ENCODE data around the gene RHO.
"Not testable (repeated sequence)": the region's sequence is repeated elsewhere in the genome, so short reads cannot be mapped to it uniquely, and the experiment has no call there.

RHO gene

GRCh38 chr3:129543156-129543790 lies 14.8 kb downstream of the RHO start, which contains the start of gene H1-8:
TSS of gene H1-8 (plus strand) at chr3:129543175. CDS start at chr3:129543219, 44 bp downstream.
- no peak for DNase-seq (ENCODE audit: low read depth)

DNA sequence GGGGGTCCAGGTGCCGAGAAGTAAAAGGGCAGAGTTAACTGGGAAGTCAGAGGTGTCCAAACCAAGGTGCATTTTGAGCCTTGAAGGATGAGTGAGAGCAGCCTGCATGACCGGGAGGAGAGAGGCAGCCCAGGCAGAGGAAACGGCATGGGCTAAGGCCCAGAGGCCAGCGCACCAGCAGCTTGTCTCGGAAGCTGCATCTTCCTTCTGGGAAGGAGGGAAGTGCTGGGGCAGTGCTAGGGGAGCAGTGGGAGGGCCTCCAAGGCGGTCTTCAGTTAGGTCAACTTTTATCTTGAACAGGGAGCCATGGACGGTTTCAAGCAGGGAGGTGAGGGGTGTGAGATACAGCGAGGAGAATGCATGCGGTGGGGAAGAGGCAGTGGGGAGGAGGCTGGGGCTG lies 15.6 kb downstream of the RHO start:
- no peak for DNase-seq (ENCODE audit: low read depth)

GRCh38 chr3:129545951-129546350 lies 17.5 kb downstream of the RHO start:
- DNase-seq (ENCODE audit: low read depth): not testable (repeated sequence)

GRCh38 chr3:129547241-129547640 lies 18.8 kb downstream of the RHO start:
- no peak for DNase-seq (ENCODE audit: low read depth)

- DNase-seq (ENCODE audit: low read depth): no peak
These were observed 19.9 kb downstream of the RHO start for GRCh38 chr3:129548104-129548965.

DNA sequence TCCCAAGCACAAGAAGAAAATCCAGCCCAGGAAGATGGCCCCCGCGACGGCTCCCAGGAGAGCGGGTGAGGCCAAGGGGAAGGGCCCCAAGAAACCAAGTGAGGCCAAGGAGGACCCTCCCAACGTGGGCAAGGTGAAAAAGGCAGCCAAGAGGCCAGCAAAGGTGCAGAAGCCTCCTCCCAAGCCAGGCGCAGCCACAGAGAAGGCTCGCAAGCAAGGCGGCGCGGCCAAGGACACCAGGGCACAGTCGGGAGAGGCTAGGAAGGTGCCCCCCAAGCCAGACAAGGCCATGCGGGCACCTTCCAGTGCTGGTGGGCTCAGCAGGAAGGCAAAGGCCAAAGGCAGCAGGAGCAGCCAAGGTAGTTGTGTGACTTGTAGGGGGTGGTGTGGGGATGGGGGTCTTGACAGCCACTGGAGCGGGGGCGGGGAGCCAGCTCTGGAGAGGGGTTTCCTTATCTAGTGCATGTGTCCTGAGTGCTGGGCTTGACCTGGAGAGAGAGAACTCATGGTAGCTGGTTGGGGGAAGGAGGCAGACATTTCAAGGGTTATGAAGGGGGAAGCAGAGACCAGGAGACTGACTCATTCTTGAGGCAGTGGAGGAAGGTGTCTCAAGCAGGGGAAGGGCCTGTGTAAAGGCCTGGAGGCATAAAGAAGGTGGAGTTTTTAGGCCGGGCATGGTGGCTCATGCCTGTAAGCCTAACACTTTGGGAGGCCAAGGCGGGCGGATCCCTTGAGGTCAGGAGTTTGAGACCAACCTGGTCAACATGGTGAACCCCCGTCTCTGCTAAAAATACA lies 20.8 kb downstream of the RHO start:
- DNase-seq (ENCODE audit: low read depth): no peak

DNA sequence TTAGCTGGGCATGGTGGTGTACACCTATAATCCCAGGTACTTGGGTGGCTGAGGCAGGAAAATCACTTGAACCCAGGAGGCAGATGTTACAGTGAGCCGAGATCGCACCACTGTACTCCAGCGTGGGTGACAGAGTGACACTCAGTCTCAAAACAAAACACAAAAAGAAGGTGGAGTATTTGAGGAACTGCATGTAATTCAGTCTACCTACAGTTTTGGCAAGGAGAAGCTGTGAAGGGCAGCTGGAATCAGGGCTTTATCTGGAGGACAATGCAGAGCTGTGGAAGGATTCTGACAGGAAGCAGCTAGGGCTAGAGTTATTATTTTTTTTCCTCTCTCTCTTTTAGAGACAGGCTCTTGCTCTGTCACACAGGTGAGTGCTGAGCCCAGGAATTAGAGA lies 21.4 kb downstream of the RHO start:
- no peak for DNase-seq (ENCODE audit: low read depth)

- no peak for DNase-seq (ENCODE audit: low read depth)
These were observed 24.0 kb downstream of the RHO start for GRCh38 chr3:129552287-129553050.

DNA sequence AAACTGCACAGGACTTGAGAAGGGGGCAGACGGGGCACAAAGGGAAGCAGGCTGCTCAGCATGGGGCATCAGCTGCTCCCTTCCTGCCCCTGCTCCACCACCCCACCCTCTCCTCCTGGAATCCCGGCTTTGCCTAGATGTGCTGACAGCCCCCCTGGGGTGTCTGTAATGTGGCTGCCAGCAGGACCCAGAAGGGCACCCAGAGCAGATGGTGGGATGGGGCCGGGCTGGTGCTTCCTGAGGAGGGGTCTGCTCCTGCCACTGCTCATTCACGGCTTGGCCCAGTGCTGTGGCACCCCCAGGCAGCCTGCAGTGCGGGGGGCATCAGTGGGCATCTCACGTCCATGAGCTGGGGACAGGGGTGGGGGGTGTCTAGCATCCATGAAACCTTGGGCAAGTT lies 24.7 kb downstream of the RHO start:
- DNase-seq (ENCODE audit: low read depth): no peak

DNA sequence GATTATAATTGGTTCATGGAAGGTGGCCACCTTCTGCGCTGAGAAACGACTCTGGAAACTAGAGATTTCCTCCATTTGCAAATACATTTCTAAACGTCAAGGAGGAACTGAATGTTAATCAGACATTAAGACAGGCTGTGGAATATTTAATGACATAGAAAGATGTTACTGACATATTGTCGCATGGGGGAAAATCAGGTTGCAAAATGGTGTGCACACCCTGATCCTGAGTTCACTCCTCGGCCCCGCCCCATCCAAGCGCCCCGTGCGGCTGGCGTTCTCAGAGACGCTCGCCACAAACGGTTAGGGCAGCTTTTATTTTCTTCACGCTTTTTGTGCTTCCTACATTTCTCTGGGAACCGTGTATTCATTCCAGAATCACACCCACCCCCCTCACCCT lies 25.3 kb downstream of the RHO start:
- DNase-seq (ENCODE audit: low read depth): no peak

- no peak for DNase-seq (ENCODE audit: low read depth)
These were observed 26.1 kb downstream of the RHO start for GRCh38 chr3:129554356-129555152.

DNA sequence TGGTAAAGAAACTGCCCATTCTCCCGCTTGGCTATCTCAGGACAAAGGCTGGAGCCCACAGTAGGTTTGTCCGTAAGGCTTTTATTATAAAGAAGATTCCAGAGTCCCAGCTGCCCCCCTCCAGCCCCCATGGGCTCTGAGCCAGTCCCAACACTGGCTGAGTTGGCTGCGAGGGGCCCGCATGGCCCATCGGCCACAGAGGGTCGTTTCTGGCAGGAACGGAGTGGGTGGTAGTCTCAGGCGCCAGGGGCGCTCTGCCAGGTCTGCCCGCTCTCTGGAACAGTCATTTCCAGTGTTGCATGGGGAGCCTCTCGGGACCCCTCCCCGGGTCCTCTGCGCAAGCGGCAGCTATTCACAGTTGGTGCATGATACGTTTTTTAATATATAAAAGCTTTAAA lies 26.7 kb downstream of the RHO start:
- DNase-seq (ENCODE audit: low read depth): no peak

- DNase-seq (ENCODE audit: low read depth): no peak
These were observed 27.3 kb downstream of the RHO start for GRCh38 chr3:129555616-129556357.

DNA sequence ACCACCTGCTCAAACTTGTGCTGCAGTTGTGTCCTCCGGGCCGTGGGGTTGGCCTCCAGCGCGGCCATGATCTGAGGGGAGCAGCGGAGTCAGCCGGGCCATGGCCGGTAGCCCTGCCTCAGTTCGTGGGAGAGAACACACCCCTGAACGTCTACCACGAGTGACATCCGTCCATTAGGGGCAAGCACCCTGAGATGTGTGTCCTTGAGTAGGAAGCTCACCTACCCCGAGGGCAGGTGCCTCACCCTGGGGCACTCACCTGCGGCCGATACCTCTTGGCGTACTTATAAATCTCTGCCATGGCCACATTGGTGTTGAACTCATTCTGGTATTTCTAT lies 27.9 kb downstream of the RHO start:
- no peak for DNase-seq (ENCODE audit: low read depth)

GRCh38 chr3:129556890-129557547 lies 28.6 kb downstream of the RHO start:
- DNase-seq (ENCODE audit: low read depth): no peak

- DNase-seq (ENCODE audit: low read depth): no peak
These were observed 29.1 kb downstream of the RHO start for GRCh38 chr3:129557548-129557894.

- no peak for DNase-seq (ENCODE audit: low read depth)
These were observed 29.8 kb downstream of the RHO start for GRCh38 chr3:129558081-129558771.

- peak; percentile 45 for DNase-seq (ENCODE audit: low read depth)
These were observed 30.5 kb downstream of the RHO start for GRCh38 chr3:129558772-129559564.
